Measurements from ENCODE around the gene XCL1. TPM values are rescaled to one million over a fixed set of nuclear protein-coding genes. Genes with fewer than 3 reads are reported as not detected.

The XCL1 gene
- total RNA-seq, 1 donor: not detected

DNA sequence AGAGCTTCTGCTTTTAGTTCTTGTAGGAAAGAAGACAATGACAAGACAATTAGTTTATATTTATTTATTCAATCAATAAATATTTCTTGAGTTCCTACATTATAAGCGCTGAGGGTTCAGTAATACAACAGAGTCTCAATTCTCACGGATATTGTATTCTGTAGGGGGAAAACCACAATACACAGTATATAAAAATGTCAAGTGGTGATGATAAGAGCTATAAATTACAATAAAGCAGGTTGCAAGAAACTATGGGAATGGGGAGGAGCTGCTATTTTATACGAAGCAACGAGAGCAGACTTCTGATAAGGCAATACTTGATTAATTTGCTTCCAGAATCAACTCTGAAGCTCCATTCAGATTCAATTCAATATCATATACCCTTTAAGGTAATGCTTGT lies 10.6 kb upstream of the XCL1 start:
- no peak overlapping the region for H3K4me2 ChIP-seq (ENCODE audit: insufficient read depth, low read length)
- H3K36me3 ChIP-seq (ENCODE audit: insufficient read depth, low read length): no peaks in the 10 kb centered on the region
- TF ChIP-seq, protein P1, sequence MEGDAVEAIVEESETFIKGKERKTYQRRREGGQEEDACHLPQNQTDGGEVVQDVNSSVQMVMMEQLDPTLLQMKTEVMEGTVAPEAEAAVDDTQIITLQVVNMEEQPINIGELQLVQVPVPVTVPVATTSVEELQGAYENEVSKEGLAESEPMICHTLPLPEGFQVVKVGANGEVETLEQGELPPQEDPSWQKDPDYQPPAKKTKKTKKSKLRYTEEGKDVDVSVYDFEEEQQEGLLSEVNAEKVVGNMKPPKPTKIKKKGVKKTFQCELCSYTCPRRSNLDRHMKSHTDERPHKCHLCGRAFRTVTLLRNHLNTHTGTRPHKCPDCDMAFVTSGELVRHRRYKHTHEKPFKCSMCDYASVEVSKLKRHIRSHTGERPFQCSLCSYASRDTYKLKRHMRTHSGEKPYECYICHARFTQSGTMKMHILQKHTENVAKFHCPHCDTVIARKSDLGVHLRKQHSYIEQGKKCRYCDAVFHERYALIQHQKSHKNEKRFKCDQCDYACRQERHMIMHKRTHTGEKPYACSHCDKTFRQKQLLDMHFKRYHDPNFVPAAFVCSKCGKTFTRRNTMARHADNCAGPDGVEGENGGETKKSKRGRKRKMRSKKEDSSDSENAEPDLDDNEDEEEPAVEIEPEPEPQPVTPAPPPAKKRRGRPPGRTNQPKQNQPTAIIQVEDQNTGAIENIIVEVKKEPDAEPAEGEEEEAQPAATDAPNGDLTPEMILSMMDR (IDR thresholded peaks at IDR 0.05; ENCODE audit: extremely low read depth, low read depth, low read length): no peak
- H3K9me3 ChIP-seq (ENCODE audit: low read depth, low read length): no peaks in the 10 kb centered on the region
- H3K4me3 ChIP-seq (ENCODE audit: insufficient read depth, low read length): no peak overlapping the region
- H4K20me1 ChIP-seq (ENCODE audit: insufficient read depth, low read length): no peaks in the 10 kb centered on the region
- H3K4me1 ChIP-seq (ENCODE audit: insufficient read depth, low read length): no peaks in the 10 kb centered on the region
- no peaks in the 10 kb centered on the region for H3K27me3 ChIP-seq (ENCODE audit: insufficient read depth, low read length)
- no peaks in the 10 kb centered on the region for H3K79me2 ChIP-seq (ENCODE audit: insufficient read depth, low read length)
- DNase-seq (ENCODE audit: insufficient read length, low spot score, missing footprints): no peak
- no peak overlapping the region for H2AFZ ChIP-seq (ENCODE audit: low read length)
- H3K27ac ChIP-seq (ENCODE audit: low read depth, low read length): no peak overlapping the region

DNA sequence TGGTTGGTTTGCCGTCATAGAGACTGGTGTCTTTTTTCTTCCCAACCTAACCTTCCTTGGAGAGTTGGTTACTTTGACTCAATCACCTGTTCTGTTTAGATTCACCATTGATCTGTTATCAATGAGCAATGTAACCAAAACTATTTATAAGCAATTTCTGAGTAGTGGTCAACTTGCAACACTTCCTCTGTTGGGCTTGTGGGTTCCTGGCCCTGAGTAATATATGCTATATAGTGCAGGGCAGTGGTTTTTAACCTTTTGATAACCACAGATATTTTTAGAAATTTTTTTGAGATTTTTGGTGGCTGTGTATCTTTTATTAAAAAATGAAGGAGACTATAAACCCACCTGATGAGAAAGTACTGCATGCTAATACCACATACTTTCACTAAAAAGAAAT lies 9.4 kb upstream of the XCL1 start:
- TF ChIP-seq, protein P1 (IDR thresholded peaks at IDR 0.05; ENCODE audit: extremely low read depth, low read depth, low read length): no peak
- no peak overlapping the region for H3K4me3 ChIP-seq (ENCODE audit: insufficient read depth, low read length)
- no peak for DNase-seq (ENCODE audit: insufficient read length, low spot score, missing footprints)
- H2AFZ ChIP-seq (ENCODE audit: low read length): no peak overlapping the region
- no peaks in the 10 kb centered on the region for H3K79me2 ChIP-seq (ENCODE audit: insufficient read depth, low read length)
- H3K4me1 ChIP-seq (ENCODE audit: insufficient read depth, low read length): no peaks in the 10 kb centered on the region
- H3K9me3 ChIP-seq (ENCODE audit: low read depth, low read length): no peaks in the 10 kb centered on the region
- H3K36me3 ChIP-seq (ENCODE audit: insufficient read depth, low read length): no peaks in the 10 kb centered on the region
- H3K27ac ChIP-seq (ENCODE audit: low read depth, low read length): no peak overlapping the region
- H3K27me3 ChIP-seq (ENCODE audit: insufficient read depth, low read length): no peaks in the 10 kb centered on the region
- H3K4me2 ChIP-seq (ENCODE audit: insufficient read depth, low read length): no peak overlapping the region
- no peaks in the 10 kb centered on the region for H4K20me1 ChIP-seq (ENCODE audit: insufficient read depth, low read length)

DNA sequence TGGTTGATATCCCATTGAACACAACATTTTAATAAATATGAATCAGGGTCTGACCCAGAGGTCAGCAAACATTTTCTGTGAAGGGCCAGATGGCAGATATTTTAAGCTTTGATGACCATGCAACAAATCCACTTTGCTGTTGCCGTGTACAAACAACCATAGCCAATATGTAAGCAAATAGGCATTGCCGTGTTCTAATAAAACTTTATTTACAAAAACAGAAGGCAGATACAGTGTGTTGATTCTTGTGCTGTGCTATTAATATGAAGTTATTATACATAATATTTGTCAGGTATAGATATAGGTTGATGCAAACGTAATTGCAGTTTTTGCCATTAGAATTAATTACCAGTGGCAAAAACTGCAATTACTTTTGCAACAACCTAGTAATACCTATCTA lies 8.8 kb upstream of the XCL1 start:
- Histone ChIP-seq H3K4me2 (ENCODE audit: insufficient read depth, low read length) (no peak overlapping the region), H2AFZ (ENCODE audit: low read length) (no peak overlapping the region), H3K36me3 (ENCODE audit: insufficient read depth, low read length) (no peaks in the 10 kb centered on the region), H3K79me2 (ENCODE audit: insufficient read depth, low read length) (no peaks in the 10 kb centered on the region), H3K9me3 (ENCODE audit: low read depth, low read length) (no peaks in the 10 kb centered on the region), H3K4me1 (ENCODE audit: insufficient read depth, low read length) (no peaks in the 10 kb centered on the region), H4K20me1 (ENCODE audit: insufficient read depth, low read length) (no peaks in the 10 kb centered on the region), H3K27me3 (ENCODE audit: insufficient read depth, low read length) (no peaks in the 10 kb centered on the region), H3K27ac (ENCODE audit: low read depth, low read length) (no peak overlapping the region), H3K4me3 (ENCODE audit: insufficient read depth, low read length) (no peak overlapping the region)
- DNase-seq (ENCODE audit: insufficient read length, low spot score, missing footprints): no peak
- TF ChIP-seq, protein P1 (IDR thresholded peaks at IDR 0.05; ENCODE audit: extremely low read depth, low read depth, low read length): no peak

DNA sequence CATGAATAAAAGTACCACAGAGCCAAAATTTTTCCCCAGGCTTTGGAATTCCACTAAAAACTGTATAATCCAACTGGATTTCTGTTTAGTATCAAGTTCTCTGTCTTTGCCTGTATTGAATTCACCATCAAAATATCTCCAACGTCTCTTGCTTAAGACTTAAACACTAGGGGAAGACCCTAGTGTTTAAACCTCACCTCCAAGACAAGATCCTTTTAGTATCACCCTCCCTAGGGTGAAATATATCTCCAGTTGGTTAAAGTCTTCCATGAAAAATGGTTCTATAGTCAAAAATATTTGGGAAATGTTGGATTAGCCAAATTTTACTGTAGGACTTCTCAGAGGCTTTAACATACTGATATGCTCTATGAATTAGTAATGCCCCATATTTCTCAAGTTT lies 8.1 kb upstream of the XCL1 start:
- no peak overlapping the region for H2AFZ ChIP-seq (ENCODE audit: low read length)
- H3K4me3 ChIP-seq (ENCODE audit: insufficient read depth, low read length): no peak overlapping the region
- no peak for DNase-seq (ENCODE audit: insufficient read length, low spot score, missing footprints)
- no peak overlapping the region for H3K4me2 ChIP-seq (ENCODE audit: insufficient read depth, low read length)
- no peak overlapping the region for H3K27ac ChIP-seq (ENCODE audit: low read depth, low read length)
- H3K4me1 ChIP-seq (ENCODE audit: insufficient read depth, low read length): no peaks in the 10 kb centered on the region
- H3K27me3 ChIP-seq (ENCODE audit: insufficient read depth, low read length): no peaks in the 10 kb centered on the region
- H3K36me3 ChIP-seq (ENCODE audit: insufficient read depth, low read length): no peaks in the 10 kb centered on the region
- no peaks in the 10 kb centered on the region for H3K9me3 ChIP-seq (ENCODE audit: low read depth, low read length)
- TF ChIP-seq, protein P1 (IDR thresholded peaks at IDR 0.05; ENCODE audit: extremely low read depth, low read depth, low read length): no peak
- no peaks in the 10 kb centered on the region for H3K79me2 ChIP-seq (ENCODE audit: insufficient read depth, low read length)
- H4K20me1 ChIP-seq (ENCODE audit: insufficient read depth, low read length): no peaks in the 10 kb centered on the region
